HG03571 (cell line): ENCODE results near the gene INS.
"Not testable (repeated sequence)": the region's sequence is repeated elsewhere in the genome, so short reads cannot be mapped to it uniquely, and the experiment has no call there.

ENCODE experiments used
- ATAC-seq: cut with Tn5 transposase; IDR thresholded peaks from one replicate; pipeline ENCODE4 v1.9.1; 2021; ENCODE audit not compliant: unreplicated experiment

INS gene

GRCh38 chr11:2199466-2200341, 38.7 kb upstream of the INS start:
- no peak for ATAC-seq

GRCh38 chr11:2198621-2199365, 37.8 kb upstream of the INS start:
- ATAC-seq = no peak

- no peak for ATAC-seq
These were observed 36.9 kb upstream of the INS start for GRCh38 chr11:2197771-2198520.

GRCh38 chr11:2196970-2197770, 36.2 kb upstream of the INS start:
- no peak for ATAC-seq

GRCh38 chr11:2195756-2196088, 34.7 kb upstream of the INS start:
- no peak for ATAC-seq

GRCh38 chr11:2194877-2195755, 34.1 kb upstream of the INS start:
- no peak for ATAC-seq

GRCh38 chr11:2193888-2194595, 33.0 kb upstream of the INS start:
- not testable (repeated sequence) for ATAC-seq

- ATAC-seq = no peak
These were observed 32.3 kb upstream of the INS start for GRCh38 chr11:2193099-2193887.

- no peak for ATAC-seq
These were observed 31.4 kb upstream of the INS start for GRCh38 chr11:2192435-2192834.

- ATAC-seq = no peak
These were observed 30.9 kb upstream of the INS start for GRCh38 chr11:2191883-2192282.

- no peak for ATAC-seq
These were observed 29.9 kb upstream of the INS start for GRCh38 chr11:2190657-2191471.

GRCh38 chr11:2189938-2190656, 29.1 kb upstream of the INS start:
- no peak for ATAC-seq

GRCh38 chr11:2188745-2189144, 27.7 kb upstream of the INS start:
- ATAC-seq = no peak

GRCh38 chr11:2187280-2187707, 26.3 kb upstream of the INS start:
- no peak for ATAC-seq

- ATAC-seq = no peak
These were observed 25.8 kb upstream of the INS start for GRCh38 chr11:2186669-2187279.

- ATAC-seq = no peak
These were observed 24.5 kb upstream of the INS start for GRCh38 chr11:2185324-2186085.
